PC-3 (cell line): Measurements from ENCODE around the gene PCDHGB3.
"Not testable (repeated sequence)": the region's sequence is repeated elsewhere in the genome, so short reads cannot be mapped to it uniquely, and the experiment has no call there.

Source experiments
- EZH2 ChIP-seq: fragments of 300-600 bp; sonication (generic); IDR thresholded peaks from one replicate; pipeline ENCODE4 v1.6.1; 2017; ENCODE audit warnings: antibody characterized with exemption, mild to moderate bottlenecking, low read length; ENCODE audit not compliant: unreplicated experiment
- EZH2phosphoT487 ChIP-seq: fragments of 300-600 bp; sonication (generic); IDR thresholded peaks from 2 replicates; pipeline ENCODE4 v1.6.1; 2018; ENCODE audit warnings: mild to moderate bottlenecking, antibody characterized with exemption, low read length, borderline replicate concordance
- TF ChIP-seq, protein P1 (sequence below): fragments of 300-600 bp; sonication (generic); conservative IDR thresholded peaks from 2 replicates; pipeline ENCODE4 v1.5.1; 2017; ENCODE audit warnings: antibody characterized with exemption, low read depth, mild to moderate bottlenecking, low read length

DNA sequence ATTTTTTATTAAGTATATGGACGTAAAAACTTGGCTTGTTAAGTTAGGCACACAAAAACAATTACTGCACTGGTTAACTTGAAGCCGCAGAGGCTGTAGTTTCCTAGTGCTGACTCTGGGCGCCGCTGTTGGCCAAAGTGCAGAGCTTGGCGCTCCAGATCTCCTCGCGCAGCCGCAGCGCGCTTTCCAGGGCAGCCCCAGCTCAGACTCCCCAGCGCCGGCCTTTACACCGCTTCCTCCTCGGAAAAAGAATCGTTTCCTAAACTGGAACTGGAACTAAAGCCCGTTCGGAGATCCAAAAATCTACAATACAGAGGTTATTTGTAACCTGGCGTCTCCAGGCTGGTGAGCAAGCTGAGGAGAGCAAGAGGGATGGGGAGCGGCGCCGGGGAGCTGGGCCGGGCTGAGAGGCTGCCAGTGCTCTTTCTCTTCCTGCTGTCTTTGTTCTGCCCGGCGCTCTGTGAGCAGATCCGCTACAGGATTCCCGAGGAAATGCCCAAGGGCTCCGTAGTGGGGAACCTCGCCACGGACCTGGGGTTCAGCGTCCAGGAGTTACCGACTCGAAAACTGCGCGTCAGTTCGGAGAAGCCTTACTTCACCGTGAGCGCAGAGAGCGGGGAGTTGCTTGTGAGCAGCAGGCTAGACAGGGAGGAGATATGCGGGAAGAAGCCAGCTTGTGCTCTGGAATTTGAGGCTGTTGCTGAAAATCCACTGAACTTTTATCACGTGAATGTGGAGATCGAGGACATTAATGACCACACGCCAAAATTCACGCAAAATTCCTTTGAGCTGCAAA, 27.9 kb downstream of the PCDHGB3 start, which contains the start of gene PCDHGB5:
- TF ChIP-seq, protein P1, sequence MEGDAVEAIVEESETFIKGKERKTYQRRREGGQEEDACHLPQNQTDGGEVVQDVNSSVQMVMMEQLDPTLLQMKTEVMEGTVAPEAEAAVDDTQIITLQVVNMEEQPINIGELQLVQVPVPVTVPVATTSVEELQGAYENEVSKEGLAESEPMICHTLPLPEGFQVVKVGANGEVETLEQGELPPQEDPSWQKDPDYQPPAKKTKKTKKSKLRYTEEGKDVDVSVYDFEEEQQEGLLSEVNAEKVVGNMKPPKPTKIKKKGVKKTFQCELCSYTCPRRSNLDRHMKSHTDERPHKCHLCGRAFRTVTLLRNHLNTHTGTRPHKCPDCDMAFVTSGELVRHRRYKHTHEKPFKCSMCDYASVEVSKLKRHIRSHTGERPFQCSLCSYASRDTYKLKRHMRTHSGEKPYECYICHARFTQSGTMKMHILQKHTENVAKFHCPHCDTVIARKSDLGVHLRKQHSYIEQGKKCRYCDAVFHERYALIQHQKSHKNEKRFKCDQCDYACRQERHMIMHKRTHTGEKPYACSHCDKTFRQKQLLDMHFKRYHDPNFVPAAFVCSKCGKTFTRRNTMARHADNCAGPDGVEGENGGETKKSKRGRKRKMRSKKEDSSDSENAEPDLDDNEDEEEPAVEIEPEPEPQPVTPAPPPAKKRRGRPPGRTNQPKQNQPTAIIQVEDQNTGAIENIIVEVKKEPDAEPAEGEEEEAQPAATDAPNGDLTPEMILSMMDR: peak; percentile 65
- TF ChIP-seq EZH2, EZH2phosphoT487: not testable (repeated sequence)
